Omental fat pad (tissue), 4 donors: ENCODE results near the gene GALNTL6. TPM values are rescaled to one million over a fixed set of nuclear protein-coding genes. Genes with fewer than 3 reads are reported as not detected.

Source experiments
- ATAC-seq: fragments of 150-250 bp; one replicate; pipeline ENCODE4 v1.9.1; 2016; ENCODE audit warnings: mild to moderate bottlenecking, moderate library complexity; ENCODE audit not compliant: low FRiP score
- DNase-seq: peaks from one replicate; pipeline ENCODE4 v3.0.0-alpha.2; 2019; ENCODE audit warnings: low spot score
- total RNA-seq, 4 donors: library from RNA; depleted of rRNA; stranded (reverse); fragments of >200 nt; gene quantifications; one replicate each; pipeline ENCODE4 v1.1.0, GENCODE V29; 2016
- TF ChIP-seq, protein P1 (sequence below), 3 donors: fragments of 450-650 bp; IDR thresholded peaks; one replicate each; pipeline ENCODE4 v1.5.1; 2016 to 2017; ENCODE audit warnings: antibody characterized with exemption in 3 of 3, mild to moderate bottlenecking in 3 of 3, moderate library complexity in 2 of 3

GALNTL6 gene
- total RNA-seq, 4 donors from 2014 or later = not detected

- ATAC-seq (no peak), DNase-seq (no peak)
- TF ChIP-seq, protein P1, sequence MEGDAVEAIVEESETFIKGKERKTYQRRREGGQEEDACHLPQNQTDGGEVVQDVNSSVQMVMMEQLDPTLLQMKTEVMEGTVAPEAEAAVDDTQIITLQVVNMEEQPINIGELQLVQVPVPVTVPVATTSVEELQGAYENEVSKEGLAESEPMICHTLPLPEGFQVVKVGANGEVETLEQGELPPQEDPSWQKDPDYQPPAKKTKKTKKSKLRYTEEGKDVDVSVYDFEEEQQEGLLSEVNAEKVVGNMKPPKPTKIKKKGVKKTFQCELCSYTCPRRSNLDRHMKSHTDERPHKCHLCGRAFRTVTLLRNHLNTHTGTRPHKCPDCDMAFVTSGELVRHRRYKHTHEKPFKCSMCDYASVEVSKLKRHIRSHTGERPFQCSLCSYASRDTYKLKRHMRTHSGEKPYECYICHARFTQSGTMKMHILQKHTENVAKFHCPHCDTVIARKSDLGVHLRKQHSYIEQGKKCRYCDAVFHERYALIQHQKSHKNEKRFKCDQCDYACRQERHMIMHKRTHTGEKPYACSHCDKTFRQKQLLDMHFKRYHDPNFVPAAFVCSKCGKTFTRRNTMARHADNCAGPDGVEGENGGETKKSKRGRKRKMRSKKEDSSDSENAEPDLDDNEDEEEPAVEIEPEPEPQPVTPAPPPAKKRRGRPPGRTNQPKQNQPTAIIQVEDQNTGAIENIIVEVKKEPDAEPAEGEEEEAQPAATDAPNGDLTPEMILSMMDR (IDR thresholded peaks at IDR 0.05) = no peak
Measured at GRCh38 chr4:172808196-172808595, 995.0 kb downstream of the GALNTL6 start.

- TF ChIP-seq, protein P1 (IDR thresholded peaks at IDR 0.05) = no peak
- ATAC-seq = no peak
- no peak for DNase-seq
Measured at GRCh38 chr4:172809319-172809718, 996.1 kb downstream of the GALNTL6 start.

GRCh38 chr4:172813359-172813923 lies 1000.2 kb downstream of the GALNTL6 start:
- TF ChIP-seq, protein P1 (IDR thresholded peaks at IDR 0.05) = no peak
- no peak for ATAC-seq
- no peak for DNase-seq

DNA sequence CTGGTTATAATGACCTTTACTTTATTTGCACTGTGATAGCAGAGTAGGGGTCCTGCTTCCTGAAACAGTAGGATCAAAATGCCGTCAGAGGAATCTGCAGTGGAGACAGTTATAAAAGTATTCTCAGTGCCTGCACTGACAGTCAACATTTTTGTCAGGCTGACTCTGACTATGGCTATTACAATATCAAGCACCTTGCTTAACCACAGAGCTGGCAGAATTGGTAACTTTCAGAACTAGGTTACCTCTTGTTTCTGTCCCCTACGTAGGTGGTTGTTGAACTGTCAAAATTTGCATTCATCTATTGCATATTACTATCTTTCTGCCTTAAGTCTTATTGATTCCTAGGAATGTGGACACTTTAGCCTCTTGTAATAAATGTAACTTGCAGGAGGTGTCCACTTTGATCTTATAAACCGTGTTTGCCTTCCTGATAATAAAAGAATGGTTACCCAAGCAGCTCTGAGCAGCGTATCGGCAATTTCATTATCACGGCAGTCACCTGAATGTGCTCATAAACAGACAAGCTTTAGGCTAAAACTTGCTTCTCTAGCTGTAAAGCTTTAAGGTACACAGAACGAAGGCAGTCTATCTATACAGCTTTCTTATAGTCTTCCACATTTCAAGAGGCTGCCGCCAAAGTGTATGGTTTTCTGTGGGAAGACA lies 1002.4 kb downstream of the GALNTL6 start:
- DNase-seq = no peak
- TF ChIP-seq, protein P1 (IDR thresholded peaks at IDR 0.05) = no peak
- no peak for ATAC-seq

GRCh38 chr4:172818901-172819300 lies 1005.7 kb downstream of the GALNTL6 start:
- ATAC-seq = no peak
- TF ChIP-seq, protein P1 (IDR thresholded peaks at IDR 0.05) = no peak
- no peak for DNase-seq

- ATAC-seq = no peak
- TF ChIP-seq, protein P1 (IDR thresholded peaks at IDR 0.05) = no peak
- no peak for DNase-seq
Measured at GRCh38 chr4:172819353-172819752, 1006.1 kb downstream of the GALNTL6 start.

- ATAC-seq (no peak), DNase-seq (no peak)
- TF ChIP-seq, protein P1 (IDR thresholded peaks at IDR 0.05) = no peak
Measured at GRCh38 chr4:172822331-172822730, 1009.1 kb downstream of the GALNTL6 start.
